SK-N-SH (cell line): ENCODE results near the gene MYMX. TPM values are rescaled to one million over a fixed set of nuclear protein-coding genes. Genes with fewer than 3 reads are reported as not detected.

ENCODE experiments used
- CTCF ChIA-PET: fragments of 300-600, 350-600 bp; formaldehyde crosslinking; extraction: SDS; loops from one replicate; lab custom pipeline; 2021; lab: Yijun Ruan, JAX
- POLR2A ChIA-PET: fragments of 350-600 bp; sonication (Branson Sonifier 250); formaldehyde crosslinking; extraction: SDS; loops from one replicate; lab custom pipeline; 2020; ENCODE audit warnings: antibody characterized with exemption, inconsistent platforms; lab: Yijun Ruan, JAX
- DNase-seq: peaks from one replicate; pipeline ENCODE4 v3.0.0; 2012
- H2AFZ ChIP-seq: fragments of 200-600 bp; sonication (generic); 2 replicates; pipeline ENCODE4 v1.8.1; 2016; ENCODE audit warnings: antibody characterized with exemption, mild to moderate bottlenecking, low read depth
- H3F3A ChIP-seq: fragments of 200-600 bp; sonication (generic); replicated peaks from 2 replicates; pipeline ENCODE3; 2016; ENCODE audit warnings: antibody characterized with exemption, mild to moderate bottlenecking; ENCODE audit not compliant: insufficient read depth
- H3K27ac ChIP-seq, 2 experiments: fragments of 200-500 bp in 1 of 2; fragments of 200-600 bp in 1 of 2; sonication (Bioruptor generic) in 1 of 2; sonication (generic), shearing (Covaris generic) in 1 of 2; 2 replicates each; pipeline versions ENCODE4 v1.5.1 to v1.6.1; 2014 to 2016; ENCODE audit warnings: low read depth in 2 of 2, inconsistent platforms in 1 of 2, low read length in 1 of 2, mild to moderate bottlenecking in 1 of 2, mixed read lengths in 1 of 2
- H3K27me3 ChIP-seq: fragments of 200-600 bp; sonication (generic), shearing (Covaris generic); 2 replicates; pipeline ENCODE4 v1.6.1; 2016; ENCODE audit warnings: mixed run types; ENCODE audit not compliant: insufficient read depth
- H3K36me3 ChIP-seq, 2 experiments: fragments of 200-500 bp in 1 of 2; fragments of 200-600 bp in 1 of 2; sonication (Bioruptor generic) in 1 of 2; sonication (generic) in 1 of 2; replicated peaks in 1 of 2; 2 replicates each; pipeline versions ENCODE3 to v1.5.1; 2014 to 2016; ENCODE audit warnings: low read length in 1 of 2, mild to moderate bottlenecking in 1 of 2; ENCODE audit not compliant: insufficient read depth in 2 of 2, control insufficient read depth in 1 of 2
- H3K4me1 ChIP-seq, 2 experiments: fragments of 200-500 bp in 1 of 2; fragments of 200-600 bp in 1 of 2; sonication (Bioruptor generic) in 1 of 2; sonication (generic), shearing (Covaris generic) in 1 of 2; 2 replicates each; pipeline versions ENCODE4 v1.5.1 to v1.6.1; 2014 to 2016; ENCODE audit warnings: low read depth in 1 of 2, low read length in 1 of 2, mixed run types in 1 of 2; ENCODE audit not compliant: insufficient read depth in 2 of 2, control insufficient read depth in 1 of 2
- H3K4me2 ChIP-seq: fragments of 200-600 bp; sonication (generic), shearing (Covaris generic); 2 replicates; pipeline ENCODE4 v1.6.1; 2017; ENCODE audit warnings: mixed run types
- H3K4me3 ChIP-seq, 2 experiments: fragments of 200-500 bp in 1 of 2; fragments of 200-600 bp in 1 of 2; sonication (Bioruptor generic) in 1 of 2; sonication (generic), shearing (Covaris generic) in 1 of 2; 2 replicates each; pipeline versions ENCODE4 v1.5.1 to v1.8.1; 2014 to 2016; ENCODE audit warnings: low read depth in 2 of 2, inconsistent platforms in 1 of 2, low read length in 1 of 2, mild to moderate bottlenecking in 1 of 2, mixed read lengths in 1 of 2, moderate library complexity in 1 of 2
- H3K79me2 ChIP-seq: fragments of 200-600 bp; sonication (generic); 2 replicates; pipeline ENCODE4 v1.8.1; 2017; ENCODE audit warnings: mild to moderate bottlenecking; ENCODE audit not compliant: insufficient read depth
- H3K9ac ChIP-seq: fragments of 200-600 bp; sonication (generic); 2 replicates; pipeline ENCODE4 v1.6.1; 2017; ENCODE audit warnings: mixed run types
- H3K9me2 ChIP-seq: fragments of 200-600 bp; sonication (generic); 2 replicates; pipeline ENCODE4 v1.6.1; 2017; ENCODE audit warnings: mixed run types
- H3K9me3 ChIP-seq: fragments of 200-600 bp; sonication (generic); 2 replicates; pipeline ENCODE4 v1.6.1; 2017; ENCODE audit warnings: mixed run types, mild to moderate bottlenecking, moderate library complexity
- H4K20me1 ChIP-seq: fragments of 200-600 bp; sonication (generic); 2 replicates; pipeline ENCODE4 v1.6.1; 2017; ENCODE audit warnings: mild to moderate bottlenecking, mixed run types; ENCODE audit not compliant: insufficient read depth
- CHD2 ChIP-seq: fragments of 150-350 bp; IDR thresholded peaks from 2 replicates; pipeline ENCODE4 v1.6.1; 2018; ENCODE audit warnings: low read length; ENCODE audit not compliant: partially characterized antibody
- FOXJ3 ChIP-seq: sonication (generic); formaldehyde crosslinking; IDR thresholded peaks from 2 replicates; pipeline ENCODE4 v1.5.1; 2020; ENCODE audit warnings: mild to moderate bottlenecking, missing genetic modification reagents
- GABPA ChIP-seq: IDR thresholded peaks from 2 replicates; pipeline ENCODE4 v1.4.0; 2012; ENCODE audit warnings: low read depth, mild to moderate bottlenecking
- MAX ChIP-seq: IDR thresholded peaks from 2 replicates; pipeline ENCODE4 v1.4.0; 2012; ENCODE audit warnings: low read depth
- NRF1 ChIP-seq: IDR thresholded peaks from 2 replicates; pipeline ENCODE4 v1.6.1; 2012; ENCODE audit warnings: low read depth, mild to moderate bottlenecking, low read length
- POLR2AphosphoS5 ChIP-seq: IDR thresholded peaks from 2 replicates; pipeline ENCODE4 v1.6.1; 2012; ENCODE audit warnings: low read depth, low read length
- RFX5 ChIP-seq: IDR thresholded peaks from 2 replicates; pipeline ENCODE4 v1.6.1; 2012; ENCODE audit warnings: mild to moderate bottlenecking, improper control_type of control experiment, low read length
- TCF12 ChIP-seq: IDR thresholded peaks from 2 replicates; pipeline ENCODE4 v1.4.0; 2012
- USF1 ChIP-seq: IDR thresholded peaks from 2 replicates; pipeline ENCODE4 v1.4.0; 2012; ENCODE audit warnings: low read depth, borderline replicate concordance
- ZBTB33 ChIP-seq: IDR thresholded peaks from 2 replicates; pipeline ENCODE4 v1.4.0; 2012; ENCODE audit warnings: low read depth, borderline replicate concordance
- WGBS: methylation state at CpG from one replicate; pipeline ENCODE4 v1.1.6; 2017; ENCODE audit warnings: low lambda C conversion rate; 5-methylcytosine and 5-hydroxymethylcytosine counted together
- polyA plus RNA-seq, 3 experiments: library from polyadenylated mRNA; depleted of rRNA; stranded (reverse); fragments of >200 nt; gene quantifications; 2 replicates each; pipeline ENCODE4 v1.2.3, GENCODE V29; 2012
- TF ChIP-seq, protein P1 (sequence below): IDR thresholded peaks from 2 replicates; pipeline ENCODE4; 2012

MYMX gene
- polyA plus RNA-seq, 1 of the 3 experiments (the other 2 are of a cell fraction) = not detected

GRCh38 chr6:44169886-44170570 is 46.7 kb upstream of the MYMX start (continued):
- no peak for TF ChIP-seq USF1

DNA sequence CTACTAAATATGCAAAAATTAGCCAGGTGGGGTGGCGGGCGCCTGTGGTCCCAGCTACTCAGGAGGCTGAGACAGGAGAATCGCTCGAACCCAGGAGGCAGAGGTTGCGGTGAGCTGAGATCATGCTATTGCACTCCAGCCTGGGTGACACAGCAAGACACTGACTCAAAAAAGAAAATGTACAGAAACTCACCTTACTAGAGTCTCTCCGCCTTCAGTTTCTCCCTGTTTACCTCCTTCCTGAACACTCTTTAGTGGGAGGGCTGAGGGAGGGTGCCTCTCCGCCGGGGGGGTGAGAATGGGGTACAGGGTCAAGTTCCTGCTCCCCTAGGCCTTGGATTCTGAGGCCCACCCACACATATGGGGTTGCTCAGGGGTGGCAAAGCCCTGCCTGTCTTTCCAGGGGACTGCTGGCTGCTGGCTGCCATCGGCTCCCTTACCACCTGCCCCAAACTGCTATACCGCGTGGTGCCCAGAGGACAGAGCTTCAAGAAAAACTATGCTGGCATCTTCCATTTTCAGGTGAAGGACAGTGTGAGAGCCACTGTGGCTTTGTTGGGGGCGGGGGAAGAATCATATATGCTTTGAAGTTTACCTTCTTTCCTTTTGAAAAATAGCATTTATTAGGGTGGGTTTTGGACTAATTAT is 44.7 kb upstream of the MYMX start:
- Histone ChIP-seq H3F3A (no peaks in the 10 kb centered on the region), H3K9me2 (no peaks in the 10 kb centered on the region), H3K27me3 (no peaks in the 10 kb centered on the region), H3K9ac (no peak overlapping the region), H3K27ac (no peak overlapping the region), H3K4me1 (peaks cover 0 to 4% of the 10 kb centered on the region in 2 experiments; a peak in 1 of 4 replicates), H4K20me1 (no peaks in the 10 kb centered on the region), H3K9me3 (no peaks in the 10 kb centered on the region), H3K79me2 (no peaks in the 10 kb centered on the region), H2AFZ (no peak overlapping the region), H3K4me2 (no peak overlapping the region), H3K4me3 (no peak overlapping the region), H3K36me3 (no peaks in the 10 kb centered on the region)
- 53% methylated on average over 11 of the region's 12 CpGs for WGBS
- no peak for DNase-seq
- POLR2A ChIA-PET = interaction anchor here (1.0 to 1.5 kb wide), 4 partner anchors 50 to 75 kb away, joined by 3 to 7 read pairs (median 4); partner anchors contain the start of gene HSP90AB1
- TF ChIP-seq TCF12 (no peak), GABPA (no peak), FOXJ3 (CRISPR knock-in tag) (no peak), RFX5 (no peak), POLR2AphosphoS5 (no peak), CHD2 (no peak), USF1 (no peak), NRF1 (no peak), MAX (no peak), ZBTB33 (no peak)
- TF ChIP-seq, protein P1, sequence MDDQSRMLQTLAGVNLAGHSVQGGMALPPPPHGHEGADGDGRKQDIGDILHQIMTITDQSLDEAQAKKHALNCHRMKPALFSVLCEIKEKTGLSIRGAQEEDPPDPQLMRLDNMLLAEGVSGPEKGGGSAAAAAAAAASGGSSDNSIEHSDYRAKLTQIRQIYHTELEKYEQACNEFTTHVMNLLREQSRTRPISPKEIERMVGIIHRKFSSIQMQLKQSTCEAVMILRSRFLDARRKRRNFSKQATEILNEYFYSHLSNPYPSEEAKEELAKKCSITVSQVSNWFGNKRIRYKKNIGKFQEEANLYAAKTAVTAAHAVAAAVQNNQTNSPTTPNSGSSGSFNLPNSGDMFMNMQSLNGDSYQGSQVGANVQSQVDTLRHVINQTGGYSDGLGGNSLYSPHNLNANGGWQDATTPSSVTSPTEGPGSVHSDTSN = no peak
- CTCF ChIA-PET = interaction anchor here (0.6 to 7.1 kb wide), 37 partner anchors 9 to 336 kb away, joined by 3 to 128 read pairs (median 10); partner anchors contain the start of genes CAPN11, HSP90AB1, MYMX and SLC29A1
